ENCODE measurements around the gene PLEKHG7. TPM values are rescaled to one million over a fixed set of nuclear protein-coding genes. Genes with fewer than 3 reads are reported as not detected.

PLEKHG7 gene
- total RNA-seq, 1 donor from 2014 or later, result 0.52 TPM

DNA sequence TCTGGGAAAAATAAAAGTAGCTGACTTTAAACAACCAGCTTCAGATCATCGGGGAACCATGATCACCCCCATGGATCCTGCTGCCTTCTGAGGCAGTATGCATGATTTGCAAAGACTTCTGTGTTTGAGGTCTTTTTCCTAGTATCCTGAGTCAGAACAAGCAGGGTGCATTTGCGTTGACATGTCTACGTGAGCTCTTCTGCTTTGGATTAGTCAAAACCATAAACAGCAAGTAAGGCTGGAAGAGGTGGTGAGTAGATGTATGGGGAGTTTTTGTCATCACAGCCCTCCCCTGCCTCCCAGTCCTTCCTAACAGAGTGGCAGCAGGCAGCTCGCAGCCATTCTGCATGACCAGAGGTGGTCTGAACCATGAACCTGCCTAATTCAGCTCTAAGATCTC lies 24.1 kb downstream of the PLEKHG7 start:
- Histone ChIP-seq H3K36me3 (ENCODE audit: control insufficient read depth in 3 of 3, insufficient read depth in 3 of 3, low read length in 3 of 3) (no peaks in the 10 kb centered on the region), H3K27me3 (ENCODE audit: control insufficient read depth in 3 of 3, insufficient read depth in 3 of 3, low read length in 3 of 3) (no peaks in the 10 kb centered on the region), H3K27ac (ENCODE audit: low read depth, low read length) (no peak overlapping the region), H3K9ac (ENCODE audit: low read depth in 1 of 3, low read length in 3 of 3) (no peak overlapping the region), H3K4me1 (ENCODE audit: control insufficient read depth in 3 of 3, insufficient read depth in 3 of 3, low read length in 3 of 3) (peaks cover 0 to 4% (median 0%) of the 10 kb centered on the region in 3 donors), H3K9me3 (ENCODE audit: control insufficient read depth in 3 of 3, low read length in 3 of 3) (peaks cover 0 to 3% (median 0%) of the 10 kb centered on the region in 3 donors), H3K4me3 (ENCODE audit: low read length in 3 of 3) (no peak overlapping the region)

DNA sequence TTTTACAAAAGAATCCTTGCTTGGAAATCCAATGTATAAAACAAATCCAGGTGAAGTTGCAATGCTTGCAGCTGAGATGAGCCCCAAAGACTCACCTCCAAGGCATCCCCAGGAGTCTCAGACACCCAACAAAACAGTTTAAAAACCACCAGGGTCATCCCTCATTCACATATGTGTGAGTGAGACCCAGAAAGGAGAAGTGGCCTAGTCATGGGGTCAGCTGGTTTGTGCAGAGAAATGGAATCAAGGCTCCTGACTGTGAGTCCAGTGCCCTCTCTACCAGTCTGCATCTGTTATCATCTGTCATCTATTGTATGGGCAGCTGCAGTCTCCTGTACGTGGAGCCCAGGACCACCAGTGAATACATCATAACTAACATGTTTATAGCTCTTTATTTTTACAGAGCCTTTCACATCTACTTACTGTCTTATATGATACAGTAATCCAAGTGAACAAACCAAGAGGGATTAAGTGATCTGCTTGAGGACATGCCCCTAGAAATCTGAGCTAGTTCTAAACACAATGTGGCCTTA lies 27.1 kb downstream of the PLEKHG7 start:
- no peaks in the 10 kb centered on the region for H3K27me3 ChIP-seq (ENCODE audit: control insufficient read depth in 3 of 3, insufficient read depth in 3 of 3, low read length in 3 of 3)
- H3K4me3 ChIP-seq (ENCODE audit: low read length in 3 of 3), result no peak overlapping the region
- H3K27ac ChIP-seq (ENCODE audit: low read depth, low read length), result no peak overlapping the region
- no peaks in the 10 kb centered on the region for H3K9me3 ChIP-seq (ENCODE audit: control insufficient read depth in 3 of 3, low read length in 3 of 3)
- no peaks in the 10 kb centered on the region for H3K36me3 ChIP-seq (ENCODE audit: control insufficient read depth in 3 of 3, insufficient read depth in 3 of 3, low read length in 3 of 3)
- no peak overlapping the region for H3K9ac ChIP-seq (ENCODE audit: low read depth in 1 of 3, low read length in 3 of 3)
- H3K4me1 ChIP-seq (ENCODE audit: control insufficient read depth in 3 of 3, insufficient read depth in 3 of 3, low read length in 3 of 3), result peaks cover 0 to 4% (median 2%) of the 10 kb centered on the region in 3 donors

DNA sequence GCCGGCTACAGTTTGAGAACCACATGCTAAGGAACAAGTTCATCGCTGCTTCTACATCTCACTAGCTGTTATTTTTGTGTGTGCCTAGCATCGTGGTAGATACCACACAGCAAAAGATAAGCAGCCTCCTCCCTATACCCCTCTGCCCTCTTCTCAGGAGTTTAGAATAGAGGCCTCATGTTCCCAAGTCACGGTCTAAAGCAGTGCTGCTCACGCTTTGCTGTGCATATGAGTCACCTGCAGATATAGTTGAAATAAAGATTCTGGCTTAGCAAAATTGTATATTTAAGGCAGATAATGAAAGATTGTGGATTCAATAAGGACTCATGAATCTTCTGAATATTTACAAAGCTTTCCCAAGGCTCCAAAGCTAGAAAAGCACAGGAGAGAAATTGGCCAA lies 28.0 kb downstream of the PLEKHG7 start:
- Histone ChIP-seq H3K9ac (ENCODE audit: low read depth in 1 of 3, low read length in 3 of 3) (no peak overlapping the region), H3K4me3 (ENCODE audit: low read length in 3 of 3) (no peak overlapping the region), H3K9me3 (ENCODE audit: control insufficient read depth in 3 of 3, low read length in 3 of 3) (no peaks in the 10 kb centered on the region), H3K36me3 (ENCODE audit: control insufficient read depth in 3 of 3, insufficient read depth in 3 of 3, low read length in 3 of 3) (no peaks in the 10 kb centered on the region), H3K4me1 (ENCODE audit: control insufficient read depth in 3 of 3, insufficient read depth in 3 of 3, low read length in 3 of 3) (peaks cover 4 to 9% (median 5%) of the 10 kb centered on the region in 3 donors), H3K27me3 (ENCODE audit: control insufficient read depth in 3 of 3, insufficient read depth in 3 of 3, low read length in 3 of 3) (no peaks in the 10 kb centered on the region), H3K27ac (ENCODE audit: low read depth, low read length) (no peak overlapping the region)

DNA sequence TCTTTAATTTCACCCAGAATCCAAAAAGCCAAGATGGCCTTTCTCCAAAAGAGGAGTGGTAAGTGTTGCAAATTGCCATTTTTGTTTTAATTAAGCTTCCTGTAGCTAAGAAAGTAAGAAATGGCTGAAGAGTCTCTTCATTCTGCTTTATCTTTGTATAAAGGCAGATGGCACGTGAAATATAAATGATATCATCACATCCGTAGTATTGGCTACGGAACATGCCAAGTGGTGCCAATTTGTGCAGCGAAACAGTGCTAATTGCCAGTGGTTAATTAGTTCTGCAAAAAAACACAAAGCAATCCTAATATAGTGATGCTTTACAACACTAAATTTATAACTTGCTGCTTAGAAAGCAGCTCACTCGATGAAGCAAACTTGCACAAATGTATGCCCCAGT lies 29.4 kb downstream of the PLEKHG7 start:
- Histone ChIP-seq H3K27ac (ENCODE audit: low read depth, low read length) (no peak overlapping the region), H3K27me3 (ENCODE audit: control insufficient read depth in 3 of 3, insufficient read depth in 3 of 3, low read length in 3 of 3) (no peaks in the 10 kb centered on the region), H3K4me1 (ENCODE audit: control insufficient read depth in 3 of 3, insufficient read depth in 3 of 3, low read length in 3 of 3) (peaks cover 4 to 9% (median 5%) of the 10 kb centered on the region in 3 donors), H3K4me3 (ENCODE audit: low read length in 3 of 3) (no peak overlapping the region), H3K9ac (ENCODE audit: low read depth in 1 of 3, low read length in 3 of 3) (no peak overlapping the region), H3K9me3 (ENCODE audit: control insufficient read depth in 3 of 3, low read length in 3 of 3) (no peaks in the 10 kb centered on the region), H3K36me3 (ENCODE audit: control insufficient read depth in 3 of 3, insufficient read depth in 3 of 3, low read length in 3 of 3) (no peaks in the 10 kb centered on the region)

DNA sequence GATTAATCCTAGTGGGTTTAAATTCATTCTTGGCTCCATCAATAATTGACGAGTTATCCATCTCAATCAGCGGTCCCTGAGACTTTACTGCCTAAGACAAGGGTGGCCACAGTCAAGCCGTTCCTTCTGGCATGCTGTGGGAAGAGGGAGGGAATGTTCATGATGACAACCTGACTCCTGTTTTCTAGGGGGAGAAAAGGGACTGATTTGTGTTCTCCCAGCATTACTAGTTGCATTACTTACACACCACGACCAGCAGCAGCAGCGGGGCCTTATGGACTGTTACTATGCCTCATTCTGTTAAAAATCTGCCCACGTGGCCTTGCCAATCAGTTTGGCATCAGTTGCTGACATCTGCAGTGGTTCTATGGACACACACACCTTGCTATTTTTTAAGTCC lies 29.9 kb downstream of the PLEKHG7 start:
- H3K27me3 ChIP-seq (ENCODE audit: control insufficient read depth in 3 of 3, insufficient read depth in 3 of 3, low read length in 3 of 3), result no peaks in the 10 kb centered on the region
- no peaks in the 10 kb centered on the region for H3K36me3 ChIP-seq (ENCODE audit: control insufficient read depth in 3 of 3, insufficient read depth in 3 of 3, low read length in 3 of 3)
- no peak overlapping the region for H3K9ac ChIP-seq (ENCODE audit: low read depth in 1 of 3, low read length in 3 of 3)
- H3K27ac ChIP-seq (ENCODE audit: low read depth, low read length), result no peak overlapping the region
- H3K9me3 ChIP-seq (ENCODE audit: control insufficient read depth in 3 of 3, low read length in 3 of 3), result no peaks in the 10 kb centered on the region
- H3K4me3 ChIP-seq (ENCODE audit: low read length in 3 of 3), result no peak overlapping the region
- peaks cover 4 to 9% (median 5%) of the 10 kb centered on the region in 3 donors for H3K4me1 ChIP-seq (ENCODE audit: control insufficient read depth in 3 of 3, insufficient read depth in 3 of 3, low read length in 3 of 3)

DNA sequence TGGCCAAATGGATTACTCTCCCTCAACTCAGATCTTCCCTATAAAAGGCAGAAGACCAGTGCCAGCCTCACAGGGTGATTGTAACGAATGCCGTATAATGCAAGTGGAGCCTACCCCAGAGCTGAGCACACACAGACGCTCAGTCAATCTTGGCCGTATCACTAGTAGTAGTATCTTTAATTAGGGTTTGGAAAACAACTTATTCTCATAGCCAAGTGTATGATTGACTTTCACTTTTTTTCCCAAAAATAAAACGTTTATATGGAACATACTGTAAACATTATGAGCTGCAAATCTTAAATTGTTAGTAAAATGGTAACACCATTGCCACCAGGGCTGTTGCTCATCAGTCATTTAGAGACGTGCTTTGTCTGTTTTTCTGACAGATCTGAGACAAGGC lies 30.4 kb downstream of the PLEKHG7 start:
- Histone ChIP-seq H3K27me3 (ENCODE audit: control insufficient read depth in 3 of 3, insufficient read depth in 3 of 3, low read length in 3 of 3) (no peaks in the 10 kb centered on the region), H3K27ac (ENCODE audit: low read depth, low read length) (no peak overlapping the region), H3K4me3 (ENCODE audit: low read length in 3 of 3) (no peak overlapping the region), H3K9ac (ENCODE audit: low read depth in 1 of 3, low read length in 3 of 3) (no peak overlapping the region), H3K4me1 (ENCODE audit: control insufficient read depth in 3 of 3, insufficient read depth in 3 of 3, low read length in 3 of 3) (peaks cover 4 to 9% (median 5%) of the 10 kb centered on the region in 3 donors), H3K9me3 (ENCODE audit: control insufficient read depth in 3 of 3, low read length in 3 of 3) (no peaks in the 10 kb centered on the region), H3K36me3 (ENCODE audit: control insufficient read depth in 3 of 3, insufficient read depth in 3 of 3, low read length in 3 of 3) (no peaks in the 10 kb centered on the region)

DNA sequence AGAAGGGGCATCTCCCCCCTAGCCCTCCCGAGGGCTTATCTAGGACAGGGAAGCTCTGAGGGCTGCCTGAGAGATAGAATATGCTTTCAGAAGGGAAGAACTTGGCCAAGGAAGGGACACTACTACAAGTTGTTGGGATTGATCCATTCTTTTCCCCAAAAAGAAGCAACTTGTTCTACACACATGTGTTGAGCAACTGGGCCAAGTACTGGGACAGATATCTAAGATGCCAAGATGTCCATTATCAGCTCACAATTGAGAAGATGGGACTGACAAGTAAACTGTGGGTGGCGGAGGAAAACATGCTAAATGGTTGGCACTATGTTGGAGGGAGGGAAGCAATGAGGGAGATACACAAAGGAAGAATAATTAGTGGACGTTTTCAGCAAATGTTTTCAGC lies 30.9 kb downstream of the PLEKHG7 start:
- H3K4me3 ChIP-seq (ENCODE audit: low read length in 3 of 3), result no peak overlapping the region
- no peak overlapping the region for H3K27ac ChIP-seq (ENCODE audit: low read depth, low read length)
- no peak overlapping the region for H3K9ac ChIP-seq (ENCODE audit: low read depth in 1 of 3, low read length in 3 of 3)
- no peaks in the 10 kb centered on the region for H3K27me3 ChIP-seq (ENCODE audit: control insufficient read depth in 3 of 3, insufficient read depth in 3 of 3, low read length in 3 of 3)
- no peaks in the 10 kb centered on the region for H3K9me3 ChIP-seq (ENCODE audit: control insufficient read depth in 3 of 3, low read length in 3 of 3)
- peaks cover 4 to 13% (median 5%) of the 10 kb centered on the region in 3 donors for H3K4me1 ChIP-seq (ENCODE audit: control insufficient read depth in 3 of 3, insufficient read depth in 3 of 3, low read length in 3 of 3)
- H3K36me3 ChIP-seq (ENCODE audit: control insufficient read depth in 3 of 3, insufficient read depth in 3 of 3, low read length in 3 of 3), result no peaks in the 10 kb centered on the region

DNA sequence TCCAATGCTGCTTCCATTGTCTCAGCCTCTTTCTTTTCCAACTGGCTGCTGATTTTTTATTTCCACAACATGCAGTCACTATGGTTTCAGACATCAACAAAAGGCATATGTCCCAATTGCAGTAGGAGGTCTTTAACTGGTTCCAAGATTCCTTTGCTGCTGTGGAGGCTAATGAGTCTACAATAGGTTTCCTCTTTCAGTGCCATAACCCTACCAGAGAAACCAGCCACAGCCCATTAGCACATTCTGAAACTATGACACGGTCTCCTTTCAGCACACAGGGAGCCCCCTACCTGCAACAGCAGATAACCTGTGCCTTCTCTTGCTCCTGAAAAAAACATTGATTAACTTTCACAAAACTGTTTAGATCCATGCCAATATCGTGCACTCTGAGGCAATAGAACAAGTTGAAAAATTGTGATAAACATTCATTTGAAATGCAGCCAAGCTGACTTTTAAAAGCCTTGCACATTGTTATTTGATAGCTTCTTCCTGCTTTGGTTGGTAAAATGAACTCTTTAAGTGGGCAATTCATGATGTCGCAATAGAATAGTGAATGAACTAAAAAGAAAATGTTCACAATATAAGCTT lies 32.4 kb downstream of the PLEKHG7 start:
- no peaks in the 10 kb centered on the region for H3K27me3 ChIP-seq (ENCODE audit: control insufficient read depth in 3 of 3, insufficient read depth in 3 of 3, low read length in 3 of 3)
- H3K9me3 ChIP-seq (ENCODE audit: control insufficient read depth in 3 of 3, low read length in 3 of 3), result no peaks in the 10 kb centered on the region
- H3K36me3 ChIP-seq (ENCODE audit: control insufficient read depth in 3 of 3, insufficient read depth in 3 of 3, low read length in 3 of 3), result no peaks in the 10 kb centered on the region
- H3K27ac ChIP-seq (ENCODE audit: low read depth, low read length), result peak overlapping the region; percentile 28
- H3K9ac ChIP-seq (ENCODE audit: low read depth in 1 of 3, low read length in 3 of 3), result no peak overlapping the region
- no peak overlapping the region for H3K4me3 ChIP-seq (ENCODE audit: low read length in 3 of 3)
- H3K4me1 ChIP-seq (ENCODE audit: control insufficient read depth in 3 of 3, insufficient read depth in 3 of 3, low read length in 3 of 3), result peaks cover 4 to 14% (median 5%) of the 10 kb centered on the region in 3 donors

DNA sequence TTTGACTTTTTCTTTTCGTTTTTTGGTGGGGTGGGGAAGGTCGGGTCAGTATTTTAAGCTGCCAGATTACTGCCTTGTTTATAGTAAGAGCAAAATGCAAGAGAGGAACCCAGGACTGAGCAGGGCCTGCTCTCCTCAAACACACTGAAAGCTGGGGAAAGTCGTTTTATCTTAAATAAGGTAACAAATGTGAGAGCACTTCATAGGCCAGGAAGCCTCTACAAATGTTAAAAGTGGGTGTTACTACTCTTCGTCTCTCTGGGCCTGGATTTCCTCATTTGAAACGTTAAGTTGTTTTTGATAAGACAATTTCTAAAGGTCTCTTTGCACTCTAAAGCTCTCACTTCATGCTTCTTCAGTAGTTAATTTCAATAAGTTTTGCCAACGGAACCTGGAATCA lies 33.8 kb downstream of the PLEKHG7 start:
- no peaks in the 10 kb centered on the region for H3K27me3 ChIP-seq (ENCODE audit: control insufficient read depth in 3 of 3, insufficient read depth in 3 of 3, low read length in 3 of 3)
- H3K4me1 ChIP-seq (ENCODE audit: control insufficient read depth in 3 of 3, insufficient read depth in 3 of 3, low read length in 3 of 3), result peaks cover 4 to 14% (median 5%) of the 10 kb centered on the region in 3 donors
- H3K4me3 ChIP-seq (ENCODE audit: low read length in 3 of 3), result no peak overlapping the region
- H3K36me3 ChIP-seq (ENCODE audit: control insufficient read depth in 3 of 3, insufficient read depth in 3 of 3, low read length in 3 of 3), result no peaks in the 10 kb centered on the region
- H3K9ac ChIP-seq (ENCODE audit: low read depth in 1 of 3, low read length in 3 of 3), result no peak overlapping the region
- H3K27ac ChIP-seq (ENCODE audit: low read depth, low read length), result no peak overlapping the region
- H3K9me3 ChIP-seq (ENCODE audit: control insufficient read depth in 3 of 3, low read length in 3 of 3), result no peaks in the 10 kb centered on the region

DNA sequence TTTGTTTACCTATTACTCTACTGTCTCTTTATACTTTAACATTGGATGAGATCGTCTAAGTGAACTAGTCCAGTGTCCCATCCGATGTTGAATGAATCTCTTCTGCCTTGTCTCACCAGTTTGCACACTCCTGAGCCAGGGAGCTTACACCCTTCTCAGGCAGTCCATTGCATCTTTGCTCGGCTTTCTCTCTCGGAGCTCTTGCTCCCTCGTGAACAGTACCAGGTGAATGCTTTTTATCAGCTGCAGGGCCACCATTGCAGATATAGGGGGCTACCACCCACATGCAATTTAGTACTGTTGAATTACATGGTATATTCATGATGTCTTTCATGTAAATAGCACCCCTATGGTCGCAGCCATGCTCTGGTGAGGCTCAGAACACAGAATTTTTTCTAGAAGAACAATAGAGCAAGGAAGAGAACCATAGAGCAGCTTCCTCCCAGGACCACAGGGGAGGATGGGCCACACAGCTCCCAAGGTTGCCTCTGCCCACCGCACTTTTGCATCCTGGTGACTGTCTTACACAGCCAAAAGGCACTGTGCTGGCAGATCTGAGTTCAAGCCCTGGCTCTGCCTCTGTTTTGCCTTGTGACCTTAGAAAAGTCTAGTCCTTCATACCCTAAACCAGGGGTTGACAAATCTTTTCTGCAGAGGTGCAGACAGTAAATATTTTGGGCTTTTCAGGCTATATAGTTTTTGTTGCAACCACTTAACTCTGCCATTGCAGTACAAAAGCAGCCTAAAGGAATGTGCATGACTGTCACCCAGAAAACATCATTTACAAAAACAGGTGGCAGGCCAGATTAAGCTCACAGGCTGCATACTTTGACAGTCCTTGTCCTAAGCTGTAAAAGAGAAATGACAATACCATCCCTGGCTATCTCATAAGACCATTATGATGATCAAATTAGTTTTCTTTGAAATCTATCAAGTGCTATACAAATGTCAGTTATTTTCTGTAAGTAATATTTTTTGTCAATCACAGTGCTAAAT lies 35.4 kb downstream of the PLEKHG7 start:
- H3K27me3 ChIP-seq (ENCODE audit: control insufficient read depth in 3 of 3, insufficient read depth in 3 of 3, low read length in 3 of 3), result no peaks in the 10 kb centered on the region
- H3K36me3 ChIP-seq (ENCODE audit: control insufficient read depth in 3 of 3, insufficient read depth in 3 of 3, low read length in 3 of 3), result no peaks in the 10 kb centered on the region
- no peak overlapping the region for H3K9ac ChIP-seq (ENCODE audit: low read depth in 1 of 3, low read length in 3 of 3)
- no peaks in the 10 kb centered on the region for H3K9me3 ChIP-seq (ENCODE audit: control insufficient read depth in 3 of 3, low read length in 3 of 3)
- H3K4me3 ChIP-seq (ENCODE audit: low read length in 3 of 3), result no peak overlapping the region
- H3K27ac ChIP-seq (ENCODE audit: low read depth, low read length), result no peak overlapping the region
- H3K4me1 ChIP-seq (ENCODE audit: control insufficient read depth in 3 of 3, insufficient read depth in 3 of 3, low read length in 3 of 3), result peaks cover 4 to 20% (median 5%) of the 10 kb centered on the region in 3 donors

Data from skeletal muscle tissue (tissue), 4 donors.